K562 (cell line): Measurements from ENCODE around the gene HCN3. TPM values are rescaled to one million over a fixed set of nuclear protein-coding genes. Genes with fewer than 3 reads are reported as not detected.

Source experiments
- ATAC-seq: fragments of 200-7000 bp; cut with Tn5 transposase; 3 replicates; pipeline ENCODE4 v1.9.1; 2020; ENCODE audit warnings: moderate library complexity
- BruUV-seq: library from RNA; stranded (reverse); fragments of 400-500 nt; replicated peaks from 2 replicates; lab custom pipeline; 2021; lab: Mats Ljungman, UMichigan
- CTCF ChIA-PET: fragments of 300-600 bp; formaldehyde crosslinking; extraction: SDS; loops from one replicate; lab custom pipeline; 2021; ENCODE audit warnings: low intra/inter-chr PET ratio; lab: Yijun Ruan, JAX
- POLR2A ChIA-PET: fragments of 300-600, 350-650 bp; sonication (Branson Sonifier 250); formaldehyde crosslinking; extraction: SDS; loops from one replicate; lab custom pipeline; 2021; ENCODE audit warnings: antibody characterized with exemption, inconsistent platforms; lab: Yijun Ruan, JAX
- DNase-seq, 4 experiments: peaks; one replicate each; pipeline versions ENCODE4 v3.0.0 to v3.0.0-alpha.2; 2011 to 2018; ENCODE audit warnings: low spot score in 3 of 4, mixed read lengths in 3 of 4; ENCODE audit errors: extremely low read depth in 1 of 4
- FAIRE-seq: peaks from 2 replicates; lab custom pipeline; 2011; peaks lifted over from hg19 to GRCh38; lab: Jason Lieb, UNC
- H2AFZ ChIP-seq: 2 replicates; pipeline ENCODE4 v1.6.0; 2011; ENCODE audit warnings: low read depth, low read length, control low read depth, inconsistent platforms
- H3K27ac ChIP-seq: fragments of 200-600 bp; 3 replicates; pipeline ENCODE4 v1.8.0; 2011; ENCODE audit warnings: low read depth, mild to moderate bottlenecking, control low read depth, inconsistent platforms, low read length, moderate library complexity, mixed read lengths; ENCODE audit errors: extremely low read depth
- H3K27me3 ChIP-seq, 2 experiments: fragments of 300-600 bp in 1 of 2; 2 replicates in 1 of 2; 3 replicates in 1 of 2; pipeline versions ENCODE4 v1.6.0 to v1.8.0; 2011; ENCODE audit warnings: inconsistent platforms in 2 of 2, low read length in 2 of 2, mild to moderate bottlenecking in 1 of 2, mixed read lengths in 1 of 2, moderate library complexity in 1 of 2; ENCODE audit not compliant: control insufficient read depth in 2 of 2, insufficient read depth in 2 of 2
- H3K36me3 ChIP-seq: fragments of 300-600 bp; 3 replicates; pipeline ENCODE4 v1.8.0; 2011; ENCODE audit warnings: mild to moderate bottlenecking, low read length, inconsistent platforms; ENCODE audit not compliant: control insufficient read depth, insufficient read depth
- H3K4me1 ChIP-seq, 2 experiments: fragments of 200-600 bp in 1 of 2; replicated peaks in 1 of 2; 2 replicates in 1 of 2; 3 replicates in 1 of 2; pipeline versions ENCODE4 v1.5.1 to v1.8.0; 2011; ENCODE audit warnings: inconsistent platforms in 2 of 2, low read length in 2 of 2, mild to moderate bottlenecking in 1 of 2, mixed read lengths in 1 of 2, moderate library complexity in 1 of 2; ENCODE audit not compliant: control insufficient read depth in 2 of 2, insufficient read depth in 2 of 2
- H3K4me2 ChIP-seq: 2 replicates; pipeline ENCODE4 v1.6.1; 2011; ENCODE audit warnings: low read length, control low read depth, inconsistent platforms, mixed read lengths; ENCODE audit not compliant: insufficient read depth
- H3K4me3 ChIP-seq: fragments of 200-600 bp; sonication (generic), shearing (Covaris generic); 2 replicates; pipeline ENCODE4 v1.5.1; 2016; ENCODE audit warnings: control low read depth, inconsistent platforms
- H3K79me2 ChIP-seq: fragments of 200-600 bp; 3 replicates; pipeline ENCODE4 v1.8.0; 2011; ENCODE audit warnings: low read length, inconsistent platforms; ENCODE audit not compliant: control insufficient read depth, insufficient read depth
- H3K9ac ChIP-seq, 2 experiments: 2 replicates each; pipeline versions ENCODE4 v1.6.0 to v1.6.1; 2011; ENCODE audit warnings: low read depth in 2 of 2, low read length in 2 of 2, control low read depth in 1 of 2, inconsistent platforms in 1 of 2, mild to moderate bottlenecking in 1 of 2, mixed read lengths in 1 of 2; ENCODE audit not compliant: insufficient read depth in 1 of 2
- H3K9me1 ChIP-seq: one replicate; pipeline ENCODE4 v1.6.0; 2011; ENCODE audit warnings: inconsistent platforms, mild to moderate bottlenecking, low read length, moderate library complexity; ENCODE audit not compliant: control insufficient read depth, insufficient read depth
- H3K9me3 ChIP-seq: replicated peaks from 2 replicates; pipeline ENCODE4 v1.5.1; 2011; ENCODE audit warnings: low read depth, low read length, inconsistent platforms; ENCODE audit not compliant: control insufficient read depth, insufficient read depth
- H4K20me1 ChIP-seq: replicated peaks from 2 replicates; pipeline ENCODE4 v1.6.1; 2011; ENCODE audit warnings: low read length, inconsistent platforms, mixed read lengths; ENCODE audit not compliant: control insufficient read depth, insufficient read depth
- CHD1 ChIP-seq: fragments of 200-600 bp; sonication (generic); IDR thresholded peaks from one replicate; pipeline ENCODE4 v1.6.1; 2012; ENCODE audit warnings: mild to moderate bottlenecking, moderate library complexity, low read length, inconsistent platforms
- HMBOX1 ChIP-seq: sonication (generic); IDR thresholded peaks from 2 replicates; pipeline ENCODE4 v1.6.1; 2016
- JUN ChIP-seq, 2 experiments: sonication (generic) in 1 of 2; formaldehyde crosslinking in 1 of 2; IDR thresholded peaks; 2 replicates each; pipeline versions ENCODE4 v1.6.1 to v1.8.0; 2012 to 2022; ENCODE audit warnings: borderline replicate concordance in 2 of 2, mild to moderate bottlenecking in 2 of 2, improper control_type of control experiment in 1 of 2, low read depth in 1 of 2, low read length in 1 of 2, missing genetic modification reagents in 1 of 2
- LARP7 ChIP-seq: fragments of 450-650 bp; IDR thresholded peaks from 2 replicates; pipeline ENCODE4 v1.6.1; 2016
- NFIC ChIP-seq: fragments of 450-650 bp; IDR thresholded peaks from 2 replicates; pipeline ENCODE4 v1.6.1; 2017; ENCODE audit warnings: mild to moderate bottlenecking, inconsistent platforms
- POLR2AphosphoS5 ChIP-seq: IDR thresholded peaks from 2 replicates; pipeline ENCODE4 v1.6.1; 2011; ENCODE audit warnings: mild to moderate bottlenecking, low read depth, low read length, moderate library complexity; ENCODE audit not compliant: control insufficient read depth, insufficient read depth
- POLR2B ChIP-seq: fragments of 450-650 bp; IDR thresholded peaks from 2 replicates; pipeline ENCODE4 v1.6.1; 2018; ENCODE audit warnings: low read depth; ENCODE audit not compliant: partially characterized antibody
- SMC3 ChIP-seq: conservative IDR thresholded peaks from 2 replicates; pipeline ENCODE4 v1.6.1; 2011; ENCODE audit warnings: low read depth, low read length, improper control_type of control experiment; ENCODE audit not compliant: insufficient read depth
- ZNF586 ChIP-seq: fragments of 450-650 bp; formaldehyde crosslinking; conservative IDR thresholded peaks from 2 replicates; pipeline ENCODE4 v1.4.0; 2020; ENCODE audit warnings: mild to moderate bottlenecking, moderate library complexity
- ZNF785 ChIP-seq: fragments of 250-450 bp; sonication (Bioruptor Pico); IDR thresholded peaks from 2 replicates; pipeline ENCODE4 v1.4.0; 2020; ENCODE audit warnings: mild to moderate bottlenecking
- WGBS: fragments of 100-300 bp; shearing (Covaris generic); methylation state at CpG from one replicate; pipeline ENCODE4 v1.1.6; 2016; ENCODE audit warnings: low coverage, mixed read lengths; ENCODE audit not compliant: insufficient coverage; ENCODE audit errors: missing lambda C conversion rate; 5-methylcytosine and 5-hydroxymethylcytosine counted together
- in situ Hi-C: fragments of 300-500 bp; cut with MboI; formaldehyde crosslinking; loops from 4 replicates; pipeline ENCODE4 v1.15.0; 2018; ENCODE audit warnings: inconsistent platforms, mixed read lengths
- intact Hi-C: fragments of 100-400 bp; cut with micrococcal nuclease; formaldehyde crosslinking; loops from 2 replicates; pipeline ENCODE4 v1.14.2; 2022
- polyA plus RNA-seq, 8 experiments: library from polyadenylated mRNA; depleted of rRNA in 4 of 8; stranded (reverse) in 5 of 8; unstranded in 3 of 8; fragments of >200 nt; fragmentation: Nextera tagmentation in 2 of 8; fragmentation: Illumina TruSeq in 1 of 8; extraction: Ambion mirVana in 2 of 8; extraction: Trizol in 1 of 8; gene quantifications; 2 replicates each; pipeline versions ENCODE4 v1.2.1 to v1.2.3, GENCODE V29; 2011 to 2014; ENCODE audit warnings: inconsistent platforms in 1 of 8, missing spikeins in 1 of 8
- total RNA-seq, 7 experiments: library from RNA; depleted of rRNA in 6 of 7; stranded (reverse); fragments of >200 nt in 6 of 7; fragmentation: Illumina TruSeq in 2 of 7; extraction: Trizol in 2 of 7; gene quantifications; 2 replicates each; pipeline versions ENCODE4 v1.2.1 to v1.2.3, GENCODE V29; 2011 to 2021; ENCODE audit warnings: low replicate concordance in 1 of 7
- TF ChIP-seq, protein P1 (sequence below): fragments of 200-800 bp; sonication (Bioruptor generic); IDR thresholded peaks from 2 replicates; pipeline ENCODE4 v1.6.1; 2017; ENCODE audit warnings: missing genetic modification characterization, missing compliant biosample characterization

HCN3 gene
- total and polyA plus RNA-seq, 9 of the 15 experiments (the other 6 are each of a cell fraction or from before 2014, with no cell fraction given), result 0.91 to 9.7 (median 3.9) TPM

DNA sequence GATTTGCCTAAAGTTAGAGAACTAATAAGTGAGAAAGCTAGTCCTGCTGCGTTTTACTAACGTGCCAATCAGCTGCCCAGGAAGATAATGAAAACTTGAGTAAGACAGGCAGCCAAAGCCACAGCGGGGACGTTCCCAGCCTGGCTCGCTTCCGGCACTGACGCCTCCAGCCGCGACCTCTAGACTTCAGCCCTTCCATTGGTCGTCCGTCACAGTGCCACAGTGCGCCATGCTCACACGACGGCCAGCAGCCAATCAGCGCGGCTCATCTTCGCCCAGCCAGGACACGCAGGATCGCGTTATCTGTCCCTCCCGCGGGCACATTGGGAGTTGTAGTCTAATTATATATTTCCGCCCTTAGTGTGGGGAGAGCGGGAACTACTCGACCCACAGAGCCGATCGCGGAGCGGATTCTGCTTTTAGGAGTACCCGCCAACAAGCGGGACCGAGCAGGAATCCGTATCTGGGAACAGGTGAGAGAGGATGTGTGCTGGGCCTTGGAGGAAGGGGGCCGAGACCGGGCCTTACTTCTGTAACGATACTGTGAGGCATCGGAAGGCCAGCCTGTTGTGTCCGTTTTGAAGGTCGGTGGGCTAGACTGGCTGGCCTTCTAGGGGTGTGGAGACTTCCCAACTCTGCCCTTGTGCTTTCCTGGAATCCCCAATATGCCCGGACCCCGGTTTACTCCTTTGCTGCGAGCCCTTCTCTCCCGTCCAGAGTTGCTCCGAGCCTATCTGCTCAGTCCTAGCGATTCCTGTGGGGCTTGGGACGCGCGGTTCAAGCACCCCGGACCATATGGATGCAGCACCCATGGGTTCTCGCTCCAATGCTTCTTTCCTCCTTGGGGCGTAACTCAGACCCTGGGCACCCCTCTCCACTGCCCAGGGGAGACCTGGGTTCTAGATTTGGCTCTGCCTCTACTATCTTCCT, 31.5 kb downstream of the HCN3 start, which contains the start of gene FDPS (continued):
- TF ChIP-seq, protein P1, sequence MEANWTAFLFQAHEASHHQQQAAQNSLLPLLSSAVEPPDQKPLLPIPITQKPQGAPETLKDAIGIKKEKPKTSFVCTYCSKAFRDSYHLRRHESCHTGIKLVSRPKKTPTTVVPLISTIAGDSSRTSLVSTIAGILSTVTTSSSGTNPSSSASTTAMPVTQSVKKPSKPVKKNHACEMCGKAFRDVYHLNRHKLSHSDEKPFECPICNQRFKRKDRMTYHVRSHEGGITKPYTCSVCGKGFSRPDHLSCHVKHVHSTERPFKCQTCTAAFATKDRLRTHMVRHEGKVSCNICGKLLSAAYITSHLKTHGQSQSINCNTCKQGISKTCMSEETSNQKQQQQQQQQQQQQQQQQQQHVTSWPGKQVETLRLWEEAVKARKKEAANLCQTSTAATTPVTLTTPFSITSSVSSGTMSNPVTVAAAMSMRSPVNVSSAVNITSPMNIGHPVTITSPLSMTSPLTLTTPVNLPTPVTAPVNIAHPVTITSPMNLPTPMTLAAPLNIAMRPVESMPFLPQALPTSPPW (CRISPR knock-in tag), result peak; percentile 60
- TF ChIP-seq JUN (IDR thresholded peaks at IDR 0.05; ENCODE audit: borderline replicate concordance, low read depth, low read length) (peak; percentile 55; the same call in 1 of the 2 replicates), JUN (CRISPR knock-in tag; IDR thresholded peaks at IDR 0.05; ENCODE audit: borderline replicate concordance) (no peak), ZNF586 (CRISPR knock-in tag) (no peak)

DNA sequence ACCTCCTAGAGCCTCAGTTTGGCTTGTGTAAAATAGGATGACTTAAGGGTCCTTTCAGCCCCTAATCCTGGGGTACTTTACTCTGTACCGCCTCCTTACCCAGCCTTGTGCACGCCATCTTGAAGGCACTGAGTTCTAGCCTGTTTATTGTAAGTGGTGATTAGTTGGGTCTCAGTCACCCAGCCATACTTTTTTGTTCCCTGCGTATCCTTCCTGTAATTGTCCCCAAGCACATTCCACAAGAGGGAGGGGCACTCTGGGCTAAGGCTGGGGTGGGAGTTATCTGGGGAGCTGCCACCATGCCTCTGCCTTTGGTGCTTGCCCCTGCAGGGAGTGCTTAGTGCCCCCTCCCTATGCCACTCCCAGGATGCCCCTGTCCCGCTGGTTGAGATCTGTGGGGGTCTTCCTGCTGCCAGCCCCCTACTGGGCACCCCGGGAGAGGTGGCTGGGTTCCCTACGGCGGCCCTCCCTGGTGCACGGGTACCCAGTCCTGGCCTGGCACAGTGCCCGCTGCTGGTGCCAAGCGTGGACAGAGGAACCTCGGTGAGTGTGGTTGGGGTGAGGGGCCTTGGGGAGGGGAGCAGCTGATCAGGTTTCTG, 32.3 kb downstream of the HCN3 start:
- in situ Hi-C loops, result loop anchor here (25.0 kb wide), 1 partner anchor 1428 kb away; the partner anchor contains the start of genes ISG20L2, METTL25B and MRPL24
- peak overlapping the region; percentile 95 to 96 for H3K9ac ChIP-seq
- ChIA-PET CTCF (interaction anchor here (3.0 kb wide), 1 partner anchor 59 kb away, joined by 23 read pairs; no protein-coding TSS in a partner anchor), POLR2A (interaction anchor here (1.1 kb wide), 1 partner anchor 11 kb away, joined by 4 read pairs; the partner anchor contains the start of gene RUSC1)
- 2% methylated on average over 8 of the region's 11 CpGs for WGBS
- peaks cover 23 to 35% of the 10 kb centered on the region in 2 experiments; a peak in 4 of 5 replicates for H3K4me1 ChIP-seq
- H3K4me3 ChIP-seq, result peak overlapping the region; percentile 75
- H4K20me1 ChIP-seq, result 0 out of 2 replicates have a peak, but pooled peaks cover 2% of the 10 kb centered on the region
- H3K79me2 ChIP-seq, result peaks cover 46% of the 10 kb centered on the region
- H3K27me3 ChIP-seq, result no peaks in the 10 kb centered on the region
- H3K36me3 ChIP-seq, result peaks cover 43% of the 10 kb centered on the region
- peak; percentile 11 for ATAC-seq
- FAIRE-seq, result peak; percentile 55
- peak overlapping the region; percentile 96 for H3K4me2 ChIP-seq
- peak overlapping the region; percentile 50; the same call in 1 of the 2 replicates for H2AFZ ChIP-seq
- H3K9me1 ChIP-seq, result no peaks in the 10 kb centered on the region
- BruUV-seq, result no TSS peak
- no peaks in the 10 kb centered on the region for H3K9me3 ChIP-seq
- peak; percentile 37 to 61 (median 54) for DNase-seq
- peak overlapping the region; percentile 93 for H3K27ac ChIP-seq
- intact Hi-C loops, result loop anchor here (2.0 kb wide), 1 partner anchor 13 kb away; no protein-coding TSS in a partner anchor
- no peak for TF ChIP-seq LARP7
- TF ChIP-seq ZNF785 (CRISPR knock-in tag), result no peak
- TF ChIP-seq POLR2B, result no peak
- TF ChIP-seq POLR2AphosphoS5, result peak; percentile 38
- peak; percentile 50; the same call in 1 of the 2 replicates for TF ChIP-seq HMBOX1
- TF ChIP-seq, protein P1 (CRISPR knock-in tag), result peak; percentile 63
- 0 out of 2 replicates have a peak, but pooled peaks have one; percentile 5 for TF ChIP-seq SMC3
- peak; percentile 54 for TF ChIP-seq NFIC
- peak; percentile 77 for TF ChIP-seq CHD1
